HG03175 (cell line): Measurements from ENCODE around the gene PAF1.
A peak's percentile ranks its signal among the peaks of the same experiment; 100 is the strongest.

ENCODE experiments used
- ATAC-seq: cut with Tn5 transposase; IDR thresholded peaks from one replicate; pipeline ENCODE4 v1.9.1; 2021; ENCODE audit warnings: mild to moderate bottlenecking, moderate library complexity; ENCODE audit not compliant: unreplicated experiment

The PAF1 gene

DNA sequence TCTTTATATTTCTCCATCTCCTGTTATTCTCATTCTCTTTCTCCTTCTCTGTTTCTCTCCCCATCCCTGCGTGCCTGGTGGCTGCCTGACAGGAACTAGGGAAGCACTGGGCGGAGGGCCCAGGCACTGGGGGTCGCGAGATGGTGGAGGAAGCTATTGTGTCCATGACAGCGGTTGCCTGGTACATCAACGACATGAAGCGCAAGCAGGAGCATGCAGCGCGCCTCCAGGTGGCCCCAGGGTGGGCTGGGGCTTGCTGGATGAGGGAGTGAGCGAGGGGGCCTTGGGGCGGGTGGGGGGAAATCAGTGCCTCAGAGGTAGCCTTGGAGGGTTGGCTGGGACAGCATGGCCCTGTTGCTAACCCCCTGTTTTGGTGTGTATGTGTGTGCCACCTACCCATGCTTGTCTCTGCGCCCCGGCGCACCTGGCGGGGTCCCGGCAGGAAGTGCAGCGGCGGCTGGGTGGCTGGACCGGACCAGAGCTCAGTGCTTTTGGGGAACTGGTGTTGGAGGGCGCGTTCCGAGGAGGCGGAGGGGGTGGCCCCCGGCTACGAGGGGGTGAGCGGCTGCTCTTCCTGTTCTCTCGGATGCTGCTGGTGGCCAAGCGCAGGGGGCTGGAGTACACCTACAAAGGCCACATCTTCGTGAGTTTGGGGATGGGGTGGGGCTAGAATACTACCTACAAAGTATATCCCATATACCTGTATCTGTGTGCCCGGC is 26.7 kb upstream of the PAF1 start:
- ATAC-seq, result no peak

DNA sequence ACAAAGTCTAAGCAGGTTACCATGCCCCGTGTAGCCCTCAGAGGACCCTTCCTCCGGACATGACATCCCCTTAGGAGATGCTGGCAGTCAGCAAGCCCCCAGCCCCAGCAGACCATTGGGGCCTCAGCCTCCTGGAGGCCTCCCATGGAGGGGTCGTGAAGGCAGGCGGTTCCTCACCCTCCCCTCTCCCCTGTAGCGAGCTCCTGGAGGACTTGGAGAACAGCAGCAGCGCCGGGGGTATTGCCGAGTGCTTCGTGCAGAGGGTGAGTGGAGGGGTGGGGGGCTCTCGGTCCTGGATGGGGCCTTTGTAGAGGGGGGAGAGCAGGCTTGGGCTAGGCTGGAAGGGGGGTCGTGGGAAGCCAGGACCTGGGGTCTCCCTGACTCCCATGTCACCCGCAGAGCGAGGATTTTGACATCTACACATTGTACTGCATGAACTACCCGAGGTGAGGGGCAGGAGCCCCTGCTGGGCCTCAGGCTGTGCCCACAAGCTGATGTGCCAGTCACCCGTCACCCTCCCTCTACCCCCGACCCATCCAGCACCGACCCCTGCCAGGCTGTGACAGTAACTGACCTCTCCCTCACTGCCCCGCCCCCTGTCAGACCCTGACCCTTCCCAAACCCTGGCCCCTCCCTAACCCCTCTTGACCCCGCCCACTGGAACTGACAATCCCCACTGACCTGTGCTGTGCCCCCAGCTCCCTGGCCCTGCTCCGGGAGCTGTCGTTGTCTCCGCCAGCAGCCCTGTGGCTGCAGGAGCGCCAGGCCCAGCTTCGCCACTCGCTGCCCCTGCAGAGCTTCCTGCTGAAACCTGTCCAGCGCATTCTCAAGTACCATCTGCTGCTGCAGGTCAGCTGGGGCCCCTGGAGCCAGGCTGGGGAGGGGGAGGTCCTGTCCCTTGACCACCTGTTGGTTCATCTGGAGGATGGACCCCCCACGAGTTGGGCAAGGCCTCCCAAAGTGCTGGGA is 25.5 kb upstream of the PAF1 start:
- no peak for ATAC-seq

DNA sequence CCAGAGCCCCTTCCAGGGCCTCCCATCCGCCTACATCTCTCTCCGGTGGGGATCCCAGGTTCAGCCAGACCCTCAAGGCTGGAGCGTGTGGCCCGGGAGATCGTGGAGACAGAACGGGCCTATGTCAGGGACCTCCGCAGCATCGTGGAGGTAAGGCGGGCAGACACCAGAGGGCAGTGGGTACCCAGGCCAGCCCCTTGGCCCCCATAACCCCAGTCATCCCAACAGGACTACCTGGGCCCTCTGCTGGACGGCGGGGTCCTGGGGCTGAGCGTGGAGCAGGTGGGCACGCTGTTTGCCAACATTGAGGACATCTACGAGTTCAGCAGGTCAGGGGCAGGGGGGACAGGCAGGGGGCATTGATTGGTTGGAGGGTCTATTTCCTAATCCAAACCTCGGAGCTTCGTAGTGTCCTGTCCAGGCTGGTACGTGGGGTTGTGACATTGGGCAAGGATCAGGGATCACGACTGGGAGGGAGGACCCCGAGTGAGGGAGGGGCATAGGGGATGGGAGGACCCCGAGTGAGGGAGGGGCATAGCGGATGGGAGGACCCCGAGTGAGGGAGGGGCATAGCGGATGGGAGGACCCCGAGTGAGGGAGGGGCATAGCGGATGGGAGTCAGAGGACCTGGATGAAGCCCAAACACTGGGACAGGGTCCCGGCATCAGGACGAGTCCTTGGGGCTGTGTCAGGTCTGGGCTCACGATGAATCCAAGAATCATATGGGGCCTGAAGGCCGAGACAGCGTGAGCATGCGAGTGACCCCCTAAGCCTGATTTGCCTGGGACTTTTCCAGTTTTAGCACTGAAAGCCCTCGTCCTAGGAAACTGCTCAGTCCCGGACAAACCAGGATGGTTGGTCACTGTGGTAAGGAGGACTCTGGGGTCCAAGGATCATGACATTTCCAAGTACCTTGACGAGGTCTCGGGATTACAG is 24.5 kb upstream of the PAF1 start:
- ATAC-seq, result no peak

DNA sequence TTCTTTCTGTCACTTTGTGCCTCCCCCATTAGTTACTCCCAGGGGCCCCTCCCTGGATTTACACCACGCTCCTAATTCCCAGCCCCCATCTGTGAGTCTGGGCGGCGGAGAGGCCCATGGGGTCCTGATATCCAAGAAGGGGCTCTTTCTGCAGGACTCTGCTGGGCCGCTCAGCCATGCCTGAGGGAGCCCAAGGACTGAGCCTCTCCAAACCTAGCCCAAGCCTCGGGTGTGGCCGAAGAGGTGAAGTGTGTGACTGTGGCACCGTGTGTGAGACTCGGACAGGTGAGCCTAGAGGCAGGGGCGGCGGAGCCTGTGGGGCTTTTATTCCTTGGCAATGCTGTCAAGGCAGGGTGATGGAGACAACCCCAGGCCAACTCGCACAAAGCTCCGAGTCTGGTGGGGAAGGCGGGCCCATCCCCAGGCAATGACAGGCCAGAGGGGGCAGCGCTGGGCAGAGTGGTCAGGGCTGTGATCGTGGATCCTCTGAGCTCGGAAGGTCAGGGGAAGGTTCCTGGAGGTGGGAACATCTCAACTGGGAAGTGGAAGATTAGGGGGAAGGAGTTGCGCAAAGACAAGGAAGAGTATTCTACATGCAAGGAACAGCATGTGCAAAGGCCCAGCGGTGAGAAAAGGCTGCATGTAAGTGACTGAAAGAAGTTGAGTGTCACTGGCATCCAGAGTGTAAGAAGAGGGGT is 23.2 kb upstream of the PAF1 start:
- no peak for ATAC-seq

- ATAC-seq, result no peak
Observed at GRCh38 chr19:39413272-39413910, 22.5 kb upstream of the PAF1 start.

- ATAC-seq, result no peak
Observed at GRCh38 chr19:39412867-39413271, 22.0 kb upstream of the PAF1 start.

- ATAC-seq, result peak; percentile 57
Observed at GRCh38 chr19:39412100-39412866, 21.4 kb upstream of the PAF1 start, which contains the start of gene PLEKHG2. PLEKHG2 (plus strand) TSS chr19:39412669; CDS start chr19:39414087, 1,418 bp downstream.

DNA sequence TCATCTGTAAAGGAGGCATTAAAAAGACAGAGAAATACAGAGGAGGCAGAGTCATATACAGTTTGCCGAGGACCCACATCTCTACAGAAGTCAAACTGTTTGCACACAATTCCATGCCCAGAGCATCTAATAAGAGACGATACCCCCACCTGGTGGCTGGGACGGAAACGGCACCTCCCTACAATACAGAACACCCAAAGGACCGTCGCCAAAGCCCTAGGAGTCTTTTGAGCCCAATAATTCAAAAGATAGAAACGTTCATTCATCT is 20.9 kb upstream of the PAF1 start:
- peak; percentile 23 for ATAC-seq

DNA sequence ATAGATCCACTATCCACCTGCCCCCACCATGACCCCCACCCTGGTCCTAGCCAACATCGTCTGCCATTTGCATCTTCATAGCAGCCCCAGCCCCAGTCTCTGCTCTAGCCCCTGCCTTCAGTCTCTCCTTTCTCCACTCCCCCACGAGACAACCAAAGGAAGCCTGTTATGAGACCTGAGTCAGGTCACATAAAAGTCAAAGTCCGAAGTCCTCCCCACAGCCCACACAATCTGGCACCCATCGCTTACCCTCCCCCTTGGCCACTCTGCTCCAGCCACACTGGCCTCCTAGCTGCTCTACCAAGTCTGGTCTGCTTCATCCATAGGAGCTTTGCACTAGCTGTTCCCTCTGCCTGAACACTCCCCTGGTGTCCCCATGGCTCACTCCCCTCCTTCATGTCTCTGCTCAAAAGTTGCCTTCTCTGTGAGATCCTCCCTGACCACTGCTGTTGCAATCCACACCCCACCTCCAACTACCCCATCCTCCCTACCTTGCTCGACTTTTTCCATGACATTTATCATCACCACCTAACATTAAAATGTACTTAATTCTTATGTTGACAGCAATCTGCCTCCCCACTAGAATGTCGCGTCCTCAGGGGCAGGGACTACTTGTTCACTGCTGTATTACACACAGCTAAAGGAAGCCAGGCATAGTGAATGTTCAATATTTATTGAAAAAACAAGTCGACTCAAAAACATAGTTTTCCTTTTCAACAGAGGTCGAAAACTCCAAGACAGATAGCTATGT is 20.4 kb upstream of the PAF1 start:
- no peak for ATAC-seq

DNA sequence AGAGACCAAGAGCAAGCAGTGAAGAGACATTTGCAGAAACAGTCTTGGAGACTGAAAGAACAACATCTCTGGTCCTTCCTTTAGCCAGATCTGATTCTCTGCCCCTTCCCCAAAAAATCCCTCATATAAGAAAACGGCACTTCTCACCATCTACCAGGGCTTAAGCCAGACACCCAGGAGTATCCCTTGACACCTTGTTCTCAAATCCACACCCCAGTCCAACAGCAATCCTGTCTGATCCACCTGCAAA is 19.9 kb upstream of the PAF1 start:
- no peak for ATAC-seq

- ATAC-seq, result no peak
Observed at GRCh38 chr19:39410017-39410830, 19.3 kb upstream of the PAF1 start.

DNA sequence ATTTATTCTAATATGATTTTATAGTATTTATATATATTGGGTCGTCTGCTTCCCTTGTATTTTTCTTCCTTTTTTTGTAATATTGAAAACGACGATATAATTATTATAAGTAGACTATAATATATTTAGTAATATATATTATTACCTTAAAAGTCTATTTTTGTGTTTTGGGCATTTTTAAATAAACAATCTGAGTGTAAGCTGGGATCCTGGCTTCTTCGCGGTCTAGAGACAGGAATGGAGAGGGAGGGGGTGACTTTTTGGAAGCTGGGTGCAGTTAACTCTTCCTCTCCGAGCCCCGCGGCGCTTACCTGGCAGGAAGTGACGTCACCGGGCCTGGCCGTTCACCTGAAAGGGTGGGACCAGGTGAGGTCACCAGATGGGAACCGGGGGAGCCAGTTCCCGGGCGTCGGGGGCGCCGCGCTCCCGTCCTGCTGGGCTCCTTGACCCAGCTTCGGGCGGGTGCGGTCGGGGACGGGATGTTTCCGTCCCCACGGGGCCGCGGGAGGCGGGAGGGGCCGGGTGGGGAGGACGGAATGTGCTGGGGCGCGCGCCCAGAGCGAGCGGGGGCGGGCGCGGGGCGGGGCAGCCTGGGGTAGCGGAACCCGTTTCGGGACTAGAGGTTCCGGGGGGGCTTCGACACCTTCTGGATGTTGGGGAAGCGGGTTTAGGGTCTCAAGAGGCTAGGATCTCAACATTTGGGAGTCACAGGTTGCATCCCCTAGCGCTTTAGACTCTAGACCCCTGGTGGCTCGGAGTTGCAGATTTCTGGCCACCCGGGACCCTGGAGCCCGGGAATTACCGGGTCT is 18.5 kb upstream of the PAF1 start:
- no peak for ATAC-seq

DNA sequence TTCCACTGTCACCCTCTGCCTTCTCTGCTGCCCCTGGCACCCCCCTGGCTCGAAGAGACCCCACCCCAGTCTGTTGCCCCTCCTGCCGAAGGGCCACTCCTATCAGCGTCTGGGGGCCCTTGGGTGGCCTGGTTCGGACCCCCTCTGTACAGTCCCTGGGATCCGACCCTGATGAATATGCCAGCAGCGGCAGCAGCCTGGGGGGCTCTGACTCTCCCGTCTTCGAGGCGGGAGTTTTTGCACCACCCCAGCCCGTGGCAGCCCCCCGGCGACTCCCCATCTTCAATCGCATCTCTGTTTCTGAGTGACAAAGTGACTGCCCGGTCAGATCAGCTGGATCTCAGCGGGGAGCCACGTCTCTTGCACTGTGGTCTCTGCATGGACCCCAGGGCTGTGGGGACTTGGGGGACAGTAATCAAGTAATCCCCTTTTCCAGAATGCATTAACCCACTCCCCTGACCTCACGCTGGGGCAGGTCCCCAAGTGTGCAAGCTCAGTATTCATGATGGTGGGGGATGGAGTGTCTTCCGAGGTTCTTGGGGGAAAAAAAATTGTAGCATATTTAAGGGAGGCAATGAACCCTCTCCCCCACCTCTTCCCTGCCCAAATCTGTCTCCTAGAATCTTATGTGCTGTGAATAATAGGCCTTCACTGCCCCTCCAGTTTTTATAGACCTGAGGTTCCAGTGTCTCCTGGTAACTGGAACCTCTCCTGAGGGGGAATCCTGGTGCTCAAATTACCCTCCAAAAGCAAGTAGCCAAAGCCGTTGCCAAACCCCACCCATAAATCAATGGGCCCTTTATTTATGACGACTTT is 17.7 kb upstream of the PAF1 start:
- no peak for ATAC-seq

DNA sequence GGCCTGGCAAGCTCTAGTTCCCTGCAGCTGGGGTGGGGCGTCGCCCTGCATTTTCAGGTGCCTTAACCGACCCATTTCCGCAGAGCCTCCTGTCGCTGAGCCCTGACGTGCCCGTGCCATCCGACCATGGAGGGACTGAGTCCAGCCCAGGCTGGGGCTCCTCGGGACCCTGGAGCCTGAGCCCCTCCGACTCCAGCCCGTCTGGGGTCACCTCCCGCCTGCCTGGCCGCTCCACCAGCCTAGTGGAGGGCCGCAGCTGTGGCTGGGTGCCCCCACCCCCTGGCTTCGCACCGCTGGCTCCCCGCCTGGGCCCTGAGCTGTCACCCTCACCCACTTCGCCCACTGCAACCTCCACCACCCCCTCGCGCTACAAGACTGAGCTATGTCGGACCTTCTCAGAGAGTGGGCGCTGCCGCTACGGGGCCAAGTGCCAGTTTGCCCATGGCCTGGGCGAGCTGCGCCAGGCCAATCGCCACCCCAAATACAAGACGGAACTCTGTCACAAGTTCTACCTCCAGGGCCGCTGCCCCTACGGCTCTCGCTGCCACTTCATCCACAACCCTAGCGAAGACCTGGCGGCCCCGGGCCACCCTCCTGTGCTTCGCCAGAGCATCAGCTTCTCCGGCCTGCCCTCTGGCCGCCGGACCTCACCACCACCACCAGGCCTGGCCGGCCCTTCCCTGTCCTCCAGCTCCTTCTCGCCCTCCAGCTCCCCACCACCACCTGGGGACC is 16.9 kb upstream of the PAF1 start:
- no peak for ATAC-seq

- no peak for ATAC-seq
Observed at GRCh38 chr19:39407410-39407659, 16.4 kb upstream of the PAF1 start.
